Myocyte (in vitro differentiated cells): Measurements from ENCODE around the gene ITSN1. TPM values are rescaled to one million over a fixed set of nuclear protein-coding genes. Genes with fewer than 3 reads are reported as not detected.
A peak's percentile ranks its signal among the peaks of the same experiment; 100 is the strongest.
"Not testable (repeated sequence)": the region's sequence is repeated elsewhere in the genome, so short reads cannot be mapped to it uniquely, and the experiment has no call there.

ENCODE experiments used
- DNase-seq: peaks from one replicate; pipeline ENCODE4 v3.0.0-alpha.2; 2012; ENCODE audit warnings: low read depth
- total RNA-seq: library from RNA; depleted of rRNA; stranded (reverse); fragments of >200 nt; gene quantifications from 2 replicates; pipeline ENCODE4 v1.2.3, GENCODE V29; 2014

The ITSN1 gene
- total RNA-seq, 1 donor from 2014 or later: 32.2 TPM

DNA sequence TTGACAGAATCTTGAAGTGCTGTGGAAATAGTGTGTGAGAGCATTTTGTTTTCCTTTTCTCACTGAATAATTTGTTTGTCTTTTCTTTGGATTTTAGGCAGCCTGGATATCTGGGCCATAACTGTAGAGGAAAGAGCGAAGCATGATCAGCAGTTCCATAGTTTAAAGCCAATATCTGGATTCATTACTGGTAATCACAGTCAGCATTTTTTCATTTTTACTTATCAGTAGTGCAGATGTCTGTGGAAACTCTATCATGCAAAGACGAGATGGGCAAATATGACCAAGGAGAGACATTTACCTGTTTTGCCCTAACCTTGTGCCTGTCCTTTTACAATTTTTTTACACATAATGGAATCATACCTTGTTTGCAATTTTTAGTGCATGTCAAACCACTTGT lies 78.8 kb downstream of the ITSN1 start:
- no peak for DNase-seq

DNA sequence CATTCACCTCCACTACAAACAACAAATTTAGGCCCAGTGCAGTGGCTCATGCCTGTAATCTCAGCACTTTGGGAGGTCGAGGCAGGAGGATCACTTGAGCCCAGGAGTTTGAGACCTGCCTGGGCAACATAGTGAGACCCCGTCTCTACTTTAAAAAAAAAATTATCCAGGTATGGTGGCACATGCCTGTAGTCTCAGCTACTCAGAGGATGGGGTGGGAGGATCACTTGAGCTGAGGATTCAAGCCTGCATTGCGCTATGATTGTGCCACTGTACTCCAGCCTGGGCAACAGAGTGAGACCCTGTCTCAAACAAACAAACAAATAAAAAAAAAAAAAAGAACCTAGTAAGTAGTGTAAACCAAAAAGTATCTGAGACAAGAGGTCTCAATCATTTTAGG lies 86.8 kb downstream of the ITSN1 start:
- DNase-seq: not testable (repeated sequence)

DNA sequence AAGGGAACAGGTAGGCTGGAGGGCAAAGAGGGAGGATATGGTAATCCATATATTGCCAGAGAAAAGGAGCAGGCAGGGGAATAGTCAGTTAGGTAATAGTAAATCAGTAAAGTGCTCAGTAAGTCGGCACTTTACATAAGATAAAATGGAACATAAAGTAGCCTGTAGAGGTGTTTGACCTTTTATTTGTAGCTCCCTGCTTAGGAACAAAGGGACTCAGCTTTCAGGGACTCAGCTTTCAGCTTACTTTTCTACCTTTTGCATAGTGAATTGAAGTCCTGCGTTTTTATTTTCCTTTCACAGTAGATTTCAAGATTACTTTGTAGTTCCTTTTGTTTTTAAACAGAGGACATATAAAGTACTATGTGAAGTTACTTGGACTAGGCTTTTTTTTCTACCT lies 87.3 kb downstream of the ITSN1 start:
- DNase-seq: no peak

DNA sequence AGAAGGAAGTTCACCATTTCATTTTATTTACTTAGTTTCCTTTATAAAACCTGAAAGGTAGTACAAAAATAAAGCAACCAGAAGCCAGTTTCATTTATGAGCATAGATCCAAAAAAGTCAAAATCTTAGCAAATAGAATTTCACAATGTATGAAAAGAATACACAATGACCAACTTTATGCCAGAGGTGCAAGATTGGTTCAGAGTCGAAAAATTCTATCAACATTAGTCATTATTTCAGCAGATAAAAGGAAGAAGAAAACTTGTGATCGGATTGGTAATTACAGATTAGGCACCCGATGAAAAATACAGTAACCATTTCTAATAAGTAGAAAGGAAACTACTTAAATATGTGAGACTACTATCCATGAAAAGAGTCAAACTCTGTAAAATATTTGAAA lies 89.1 kb downstream of the ITSN1 start:
- DNase-seq: no peak

DNA sequence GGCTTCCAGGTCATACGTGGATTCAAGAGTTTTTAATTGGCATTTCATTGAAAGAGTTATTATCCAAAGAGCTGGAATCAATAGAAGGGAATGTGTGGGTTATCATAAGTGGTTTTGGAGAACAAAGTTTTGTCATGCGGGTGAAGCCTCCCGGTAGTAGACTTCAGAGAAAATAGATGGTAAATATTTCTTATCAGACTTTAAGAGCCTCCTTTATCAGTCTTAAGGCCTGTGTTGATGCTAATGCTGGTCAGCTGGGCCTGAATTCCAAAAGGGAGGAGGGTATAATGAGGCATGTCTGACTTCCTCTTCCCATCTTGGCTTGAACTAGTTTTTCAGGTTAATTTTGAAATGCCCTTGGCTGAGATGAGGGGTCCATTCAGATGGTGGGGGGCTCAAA lies 89.7 kb downstream of the ITSN1 start:
- DNase-seq: no peak

DNA sequence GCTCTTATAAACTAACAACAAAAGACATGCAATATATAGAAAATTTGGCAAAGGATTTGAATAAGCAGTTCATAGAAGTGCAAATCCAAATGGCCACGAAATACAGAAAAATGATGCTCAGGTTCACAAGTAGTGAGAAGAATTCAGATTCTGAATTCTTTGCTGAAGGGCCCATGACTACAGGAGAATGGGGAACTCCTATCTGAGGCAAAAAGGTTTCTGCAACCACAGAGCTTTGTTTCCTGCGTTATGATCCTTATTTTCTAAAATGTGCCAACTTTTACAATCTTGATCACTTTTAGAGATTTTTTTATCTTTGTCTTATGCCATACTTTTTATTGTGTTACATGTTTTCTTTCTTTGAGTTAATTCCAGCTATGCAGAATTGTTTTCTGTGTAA lies 91.3 kb downstream of the ITSN1 start:
- DNase-seq: no peak

DNA sequence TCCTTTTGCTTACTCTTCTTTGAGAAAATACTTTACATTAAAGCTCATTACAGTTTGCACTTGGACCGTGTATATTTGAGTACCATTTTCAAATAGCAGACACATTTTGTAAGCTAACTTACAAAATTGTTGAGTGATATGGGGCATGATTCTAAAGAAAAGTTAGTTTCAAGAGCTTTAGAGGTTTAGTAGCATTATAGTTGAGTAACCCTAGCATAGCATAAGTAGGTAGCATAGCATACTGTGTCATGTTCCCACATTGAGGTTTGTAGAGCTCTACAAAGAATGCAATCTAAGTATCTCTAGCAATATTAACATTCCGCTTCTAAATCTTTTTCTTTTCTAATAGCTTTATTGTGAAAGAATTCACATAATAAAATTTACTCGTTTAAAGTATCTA lies 92.0 kb downstream of the ITSN1 start:
- DNase-seq: peak; percentile 21

DNA sequence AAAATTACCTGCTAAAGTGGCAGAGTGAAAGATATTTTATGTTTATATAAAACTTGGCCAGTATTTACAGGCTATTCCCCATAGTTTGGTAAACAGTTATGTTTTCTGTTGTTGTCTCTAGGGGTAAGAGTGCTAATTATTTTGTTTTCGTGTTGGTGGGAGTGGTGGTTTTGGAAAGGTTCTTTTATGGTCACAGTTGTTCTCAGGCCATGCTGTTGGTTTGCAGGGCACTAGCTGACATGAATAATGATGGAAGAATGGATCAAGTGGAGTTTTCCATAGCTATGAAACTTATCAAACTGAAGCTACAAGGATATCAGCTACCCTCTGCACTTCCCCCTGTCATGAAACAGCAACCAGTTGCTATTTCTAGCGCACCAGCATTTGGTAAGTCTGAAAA lies 92.5 kb downstream of the ITSN1 start:
- DNase-seq: peak; percentile 58

DNA sequence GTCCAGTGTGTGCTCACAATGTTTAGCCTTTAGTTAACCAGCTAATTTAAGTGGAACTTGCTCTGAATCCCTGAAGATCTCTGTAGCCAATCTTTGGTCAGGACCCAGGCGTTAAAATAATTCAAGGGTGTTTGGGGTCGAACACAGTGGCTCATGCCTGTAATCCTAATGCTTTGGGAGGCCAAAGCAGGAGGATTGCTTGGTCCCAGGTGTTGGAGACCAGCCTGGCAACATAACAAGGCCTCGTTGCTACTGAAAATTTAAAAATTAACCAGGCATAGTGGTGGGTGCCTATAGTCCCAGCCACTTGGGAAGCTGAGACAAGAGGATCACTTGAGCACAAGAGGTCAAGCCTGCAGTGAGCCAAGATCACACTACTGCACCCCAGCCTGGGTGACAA lies 94.3 kb downstream of the ITSN1 start:
- DNase-seq: no peak

DNA sequence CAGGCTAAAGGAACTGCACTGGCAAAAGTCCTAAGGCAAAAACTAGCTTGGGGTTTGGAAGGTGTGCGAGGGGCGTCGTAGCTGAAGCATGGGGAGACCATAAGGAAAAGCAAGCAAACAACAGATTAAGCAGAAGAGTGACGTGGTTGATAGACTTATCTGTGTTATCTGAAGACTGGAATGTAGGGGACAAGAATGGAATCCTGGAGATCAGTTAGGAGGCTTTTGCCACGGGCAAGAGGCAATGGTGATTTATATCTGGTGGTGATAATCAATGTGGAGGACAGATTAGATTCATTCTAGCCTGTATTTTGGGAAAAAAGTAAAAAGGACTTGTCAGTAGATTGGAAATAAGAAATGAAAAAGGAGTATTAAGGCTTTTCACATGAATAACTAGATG lies 97.4 kb downstream of the ITSN1 start:
- no peak for DNase-seq

DNA sequence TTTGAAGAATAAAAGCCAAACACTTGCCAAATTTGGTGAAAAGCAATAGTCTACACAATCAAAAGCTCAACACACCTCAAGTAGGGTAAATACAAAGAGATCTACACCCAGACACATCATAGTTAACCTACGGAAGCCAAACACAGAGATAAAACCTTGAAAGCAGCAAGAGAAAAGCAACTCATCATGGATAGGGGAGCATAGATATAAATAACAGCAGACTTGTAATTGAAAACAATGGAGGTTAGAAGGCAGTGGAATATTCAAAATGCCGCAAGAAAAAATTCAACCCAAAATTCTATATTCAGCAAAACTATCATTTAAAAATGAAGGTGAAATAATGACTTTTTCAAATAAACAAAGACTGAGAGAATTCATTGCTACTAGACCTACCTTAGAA lies 105.1 kb downstream of the ITSN1 start:
- no peak for DNase-seq

DNA sequence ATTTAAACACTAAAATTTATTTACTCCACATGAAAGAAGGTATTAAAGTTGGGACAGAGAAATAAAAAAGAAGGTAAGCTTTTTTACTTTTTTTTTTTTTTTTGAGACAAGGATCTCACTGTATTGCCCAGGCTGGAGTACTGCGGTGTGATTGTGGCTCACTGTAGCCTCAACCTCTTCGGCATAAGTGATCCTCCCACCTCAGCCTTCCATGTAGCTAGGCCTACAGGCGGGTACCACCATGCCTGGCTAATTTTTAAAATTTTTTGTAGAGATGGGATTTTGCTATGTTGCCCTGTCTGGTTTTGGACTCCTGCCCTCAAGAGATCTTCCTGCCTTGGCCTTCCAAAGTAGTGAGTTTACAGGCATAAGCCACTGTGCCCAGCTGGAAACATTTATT lies 106.6 kb downstream of the ITSN1 start:
- no peak for DNase-seq

DNA sequence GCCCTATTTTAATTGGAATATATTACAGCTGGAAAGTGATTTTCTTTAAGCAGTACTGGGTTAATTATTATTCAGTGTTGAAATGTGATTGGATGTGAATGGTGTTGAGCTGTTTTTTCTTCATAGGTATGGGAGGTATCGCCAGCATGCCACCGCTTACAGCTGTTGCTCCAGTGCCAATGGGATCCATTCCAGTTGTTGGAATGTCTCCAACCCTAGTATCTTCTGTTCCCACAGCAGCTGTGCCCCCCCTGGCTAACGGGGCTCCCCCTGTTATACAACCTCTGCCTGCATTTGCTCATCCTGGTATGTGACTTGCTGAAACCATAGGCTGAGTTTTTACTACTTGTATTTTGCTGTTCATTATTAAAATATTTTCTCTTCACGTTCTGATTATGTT lies 107.7 kb downstream of the ITSN1 start:
- peak; percentile 75 for DNase-seq

DNA sequence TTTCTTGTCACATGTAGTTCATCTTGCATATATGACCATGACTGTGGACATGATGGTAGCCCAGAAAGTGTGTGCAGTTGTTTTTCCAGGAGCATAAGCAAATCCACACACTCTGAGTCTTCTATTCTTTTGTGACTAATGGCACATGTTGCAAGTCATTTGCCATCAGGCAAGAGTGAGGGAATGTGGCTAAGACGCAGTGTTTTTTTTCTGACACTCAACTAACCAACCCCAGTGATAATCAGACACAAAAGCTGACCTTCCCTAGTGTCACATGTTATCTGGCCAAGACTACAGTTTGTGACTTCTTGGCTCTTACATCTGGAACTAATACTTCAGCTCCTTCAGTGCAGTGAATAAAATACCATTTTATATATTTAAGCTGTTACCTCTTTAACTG lies 108.8 kb downstream of the ITSN1 start:
- DNase-seq: peak; percentile 50

DNA sequence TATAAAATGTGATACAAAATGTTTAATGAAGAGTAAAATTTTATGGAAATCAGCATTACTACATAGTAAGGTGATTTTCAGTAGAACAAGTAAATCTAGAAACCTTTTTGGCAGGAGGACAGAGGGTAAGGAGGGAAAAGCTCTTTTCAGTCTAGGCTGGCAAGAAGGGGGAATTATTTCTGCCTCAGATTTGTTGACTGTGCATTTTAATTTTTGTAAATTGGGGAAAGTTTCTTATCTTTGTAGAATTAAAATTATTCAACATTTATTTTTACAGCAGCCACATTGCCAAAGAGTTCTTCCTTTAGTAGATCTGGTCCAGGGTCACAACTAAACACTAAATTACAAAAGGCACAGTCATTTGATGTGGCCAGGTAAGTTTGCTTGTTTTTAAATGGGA lies 109.2 kb downstream of the ITSN1 start:
- DNase-seq: no peak

DNA sequence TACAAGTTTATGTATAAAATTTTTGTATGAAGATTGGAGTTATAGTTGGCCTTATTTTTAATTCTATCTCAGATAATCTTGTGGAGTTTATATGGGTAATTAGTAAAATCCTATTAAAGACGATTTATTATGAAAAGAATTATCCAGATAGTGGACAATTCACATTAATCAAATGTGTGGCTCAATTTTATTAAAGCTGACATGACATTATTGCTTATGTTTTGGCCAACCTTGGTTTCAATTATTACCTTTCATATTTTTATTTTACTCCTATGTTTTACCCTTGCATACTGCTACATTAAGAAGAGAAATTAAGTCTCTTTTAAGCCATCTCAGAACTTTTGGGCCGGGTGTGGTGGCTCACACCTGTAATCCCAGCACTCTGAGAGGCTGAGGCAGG lies 110.0 kb downstream of the ITSN1 start:
- DNase-seq: no peak

DNA sequence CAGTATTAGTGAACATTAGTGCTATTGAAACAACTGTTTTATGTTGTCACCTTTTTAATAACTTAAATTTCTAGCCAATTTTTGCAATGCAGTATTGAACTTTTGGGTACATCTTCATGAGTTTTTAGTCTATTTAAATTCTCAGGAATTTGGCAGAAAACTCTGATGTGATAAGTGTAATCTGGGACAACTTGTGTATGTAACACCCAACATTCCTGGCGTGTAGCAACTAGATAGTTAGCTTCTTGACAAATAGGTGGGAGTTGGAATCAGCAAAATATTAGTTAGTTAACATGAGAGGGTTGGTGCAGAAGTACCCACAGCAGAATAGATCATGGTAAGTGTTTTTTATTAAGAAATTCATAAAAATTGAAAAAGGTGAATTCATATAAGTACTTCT lies 111.6 kb downstream of the ITSN1 start:
- no peak for DNase-seq

DNA sequence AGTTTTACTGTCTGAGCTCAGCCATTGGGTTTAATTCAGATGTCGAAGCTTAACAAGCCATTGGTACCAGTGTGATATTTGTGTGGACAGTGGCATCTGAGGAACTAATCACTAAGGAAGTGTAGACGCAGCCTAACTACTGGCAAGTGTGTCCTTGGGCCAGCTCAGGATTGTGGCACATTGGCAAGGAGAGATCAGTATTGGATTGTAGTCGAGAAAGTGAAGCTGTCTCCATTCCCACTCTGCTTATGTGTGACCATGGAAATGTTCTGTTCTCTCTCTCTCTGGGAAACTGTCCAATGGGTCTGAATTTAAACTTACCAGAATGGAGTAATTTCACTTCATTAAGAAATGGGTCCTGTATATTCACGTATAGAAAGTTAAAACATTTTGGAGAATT lies 112.2 kb downstream of the ITSN1 start:
- no peak for DNase-seq

DNA sequence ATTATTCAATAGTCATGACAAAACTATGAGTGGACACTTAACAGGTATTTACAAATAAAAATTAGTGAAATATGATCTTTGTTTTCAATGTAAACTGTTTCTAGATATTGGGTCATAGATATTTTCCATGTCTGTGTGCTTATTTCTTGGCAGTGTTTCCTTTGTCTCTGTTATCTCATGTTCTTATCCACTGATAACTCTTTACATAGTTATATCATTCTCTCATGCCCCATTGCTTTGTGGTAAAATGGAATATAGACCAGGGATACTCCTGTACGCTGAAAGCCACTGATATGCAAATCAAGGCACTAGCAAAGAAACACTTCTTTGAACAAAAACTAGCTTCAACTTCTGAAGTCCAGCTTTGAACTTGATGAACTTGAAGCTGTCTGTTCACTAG lies 113.1 kb downstream of the ITSN1 start:
- DNase-seq: no peak

DNA sequence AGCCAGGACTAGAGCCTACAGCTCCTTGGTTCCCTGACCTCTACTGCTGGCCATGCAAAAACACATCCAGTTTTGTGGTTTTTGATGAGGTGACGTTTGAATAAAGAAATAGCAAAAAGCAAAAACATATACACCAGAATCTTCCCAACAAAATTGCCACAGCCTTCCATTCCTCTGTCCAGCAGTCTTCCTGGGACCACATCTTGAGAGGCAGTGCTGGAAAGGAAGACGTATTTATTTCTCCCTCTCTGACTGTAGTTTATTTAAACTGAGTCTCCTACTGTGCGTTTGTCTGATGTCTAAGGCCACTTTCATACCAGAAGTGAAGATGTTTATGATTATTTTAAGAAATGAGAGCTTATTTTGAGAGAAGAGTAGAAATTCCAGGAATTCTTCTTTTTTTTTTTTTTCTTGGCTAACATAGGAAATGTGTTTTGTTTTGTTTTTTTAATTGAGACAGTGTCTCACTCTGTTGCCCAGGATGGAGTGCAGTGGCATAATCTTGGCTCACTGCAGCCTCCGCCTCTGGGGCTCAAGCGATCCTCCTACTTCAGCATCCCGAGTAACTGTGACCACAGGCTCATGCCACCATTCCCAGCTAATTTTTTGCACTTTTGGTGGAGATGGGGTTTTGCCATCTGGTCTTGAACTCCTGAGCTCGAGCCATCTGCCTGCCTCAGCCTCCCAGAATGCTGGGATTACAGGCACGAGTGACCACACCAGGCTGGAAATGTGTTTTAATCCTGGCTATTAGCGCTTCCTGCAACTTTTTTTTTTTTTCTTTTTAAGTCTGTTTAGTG lies 118.5 kb downstream of the ITSN1 start:
- DNase-seq: peak; percentile 73

DNA sequence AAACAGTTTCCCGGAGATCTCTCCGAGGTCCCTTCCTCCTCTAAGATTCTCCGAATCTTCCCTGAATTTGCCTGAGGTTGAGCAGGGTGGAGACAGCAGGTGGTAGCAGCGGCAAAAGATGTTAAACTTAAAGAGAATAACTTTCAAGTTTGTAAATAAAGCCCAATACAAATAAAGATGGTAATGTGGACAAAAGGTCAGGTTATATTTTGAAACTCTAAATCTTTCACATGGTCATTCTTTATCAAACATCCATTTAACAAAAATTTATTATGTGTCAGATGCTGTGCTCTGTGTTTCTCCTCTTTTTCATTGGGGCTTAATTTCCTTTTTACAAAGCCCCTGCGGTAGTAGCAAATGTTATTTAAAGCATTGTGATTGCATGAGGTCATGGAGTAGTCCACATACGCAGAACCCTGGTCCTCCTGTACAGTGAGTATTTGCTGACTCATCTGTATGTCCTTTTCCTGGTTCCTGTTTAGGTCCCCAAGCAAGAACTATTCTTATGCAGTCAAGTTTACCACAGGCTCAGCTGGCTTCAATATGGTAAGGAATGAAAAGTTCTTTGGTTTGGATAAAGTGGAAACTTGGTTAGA lies 119.2 kb downstream of the ITSN1 start:
- peak; percentile 86 for DNase-seq

DNA sequence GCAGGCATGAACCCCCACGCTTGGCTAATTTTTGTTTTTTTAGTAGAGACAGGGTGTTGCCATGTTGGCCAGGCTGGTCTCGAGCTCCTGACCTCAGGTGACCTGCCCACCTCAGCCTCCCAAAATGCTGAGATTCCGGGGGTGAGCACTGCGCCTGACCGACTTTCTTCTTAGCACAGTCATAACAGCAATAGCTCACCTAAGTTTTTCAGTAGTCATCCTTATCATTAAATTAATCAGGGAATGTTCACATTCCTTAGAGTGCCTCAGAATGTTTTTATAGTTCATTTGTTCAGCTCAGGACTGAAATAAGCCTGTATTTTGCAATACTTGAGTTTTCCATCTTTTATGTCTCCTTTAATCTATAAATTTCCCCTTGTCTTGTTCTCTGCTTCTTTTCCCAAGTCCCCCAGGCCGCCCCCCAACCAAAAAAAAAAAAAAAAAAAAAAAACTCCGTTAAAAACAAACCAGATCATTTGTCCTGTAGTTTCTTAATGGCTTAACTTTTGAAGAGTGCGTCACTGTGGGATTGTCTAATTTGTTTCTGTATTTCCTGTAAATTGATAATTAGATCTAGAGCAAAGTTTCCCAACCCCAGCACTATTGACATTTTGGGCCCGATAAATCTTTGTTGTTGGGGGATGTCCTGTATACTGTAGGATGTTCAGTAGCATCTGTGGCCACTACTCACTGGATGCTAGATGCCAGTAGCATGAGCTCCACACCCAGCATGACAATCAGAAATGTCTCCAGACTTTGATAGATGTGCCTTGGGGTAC lies 120.7 kb downstream of the ITSN1 start:
- DNase-seq: no peak

DNA sequence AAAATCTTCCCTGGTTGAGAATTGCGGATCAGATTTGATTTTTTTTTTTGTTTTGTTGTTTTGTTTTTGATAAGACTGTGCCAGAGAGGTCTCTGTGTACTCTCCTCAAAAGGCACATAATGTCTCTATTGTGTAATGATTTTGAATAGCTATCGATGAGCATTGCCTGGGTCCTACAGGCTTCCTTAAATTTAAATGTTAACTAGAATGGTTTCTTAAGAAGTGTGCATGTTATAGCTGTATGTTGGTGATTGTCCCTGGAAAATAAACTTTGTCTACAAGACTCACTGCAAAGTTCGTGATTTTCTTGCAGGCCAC lies 121.2 kb downstream of the ITSN1 start:
- DNase-seq: no peak
